NOMO-1 treated with DMSO at 0.1 percent for 48 hours (cell line): ENCODE results near the gene TNS4.

ENCODE experiments used
- DNase-seq: peaks from one replicate; lab custom pipeline; 2025; ENCODE audit not compliant: unreplicated experiment; lab: John Stamatoyannopoulos, UW

The TNS4 gene

DNA sequence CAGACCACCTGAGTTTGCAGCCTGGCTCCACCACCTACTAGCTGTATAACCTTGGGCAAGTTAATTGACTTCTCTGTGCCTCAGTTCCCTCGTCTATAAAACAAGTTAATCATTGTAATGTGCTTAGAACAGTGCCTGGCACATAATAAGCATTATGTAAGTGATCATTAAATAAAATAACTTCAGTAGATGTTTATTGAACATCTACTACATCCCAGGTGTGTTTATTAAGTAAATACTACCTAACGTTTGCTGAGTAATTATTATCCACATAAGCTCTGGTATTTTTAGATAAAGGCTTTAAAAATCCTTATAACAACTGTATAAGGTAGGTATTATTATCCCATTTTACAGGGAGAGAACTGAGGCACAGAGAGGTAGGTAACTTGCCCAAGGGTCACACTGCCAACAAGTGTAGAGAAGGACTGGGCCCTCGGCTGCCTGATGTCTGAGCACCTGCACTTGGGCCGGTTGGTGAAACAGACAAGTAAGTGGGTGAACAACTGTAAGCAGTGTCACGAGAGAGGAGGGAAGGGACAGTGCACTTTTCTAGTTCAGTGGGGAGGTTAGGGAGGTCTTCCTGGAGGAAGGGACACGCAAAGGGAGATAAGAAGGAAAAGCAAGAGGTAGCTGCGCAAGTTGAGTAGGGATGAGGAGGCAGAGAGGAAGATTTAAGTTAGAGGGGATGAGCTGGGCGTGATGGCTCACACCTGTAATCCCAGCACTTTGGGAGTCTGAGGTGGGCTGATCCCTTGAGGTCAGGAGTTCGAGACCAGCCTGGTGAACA lies 4.6 kb downstream of the TNS4 start:
- DNase-seq: no peak

DNA sequence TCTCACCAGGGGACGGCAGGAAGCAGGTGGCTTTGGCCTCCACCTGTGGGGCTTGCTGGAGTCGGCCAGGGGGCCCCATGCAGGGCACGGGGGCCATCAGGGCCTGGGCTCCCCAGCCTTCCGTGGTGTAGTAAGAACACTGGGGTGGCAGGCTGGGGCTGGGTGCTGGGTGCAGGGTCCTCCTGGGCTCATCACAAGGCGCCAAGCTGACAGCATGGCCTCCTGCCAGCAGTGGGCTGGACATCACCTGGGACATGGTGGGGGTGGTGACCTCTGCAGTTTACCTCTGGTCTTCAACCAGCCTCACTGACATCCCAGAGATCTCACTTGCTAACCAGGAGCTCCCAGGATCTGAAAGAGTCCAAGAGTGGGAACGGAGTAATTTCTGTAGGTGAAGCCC lies 5.3 kb downstream of the TNS4 start:
- DNase-seq: no peak

- DNase-seq: no peak
These were observed 6.3 kb downstream of the TNS4 start for GRCh38 chr17:40495140-40495539.

DNA sequence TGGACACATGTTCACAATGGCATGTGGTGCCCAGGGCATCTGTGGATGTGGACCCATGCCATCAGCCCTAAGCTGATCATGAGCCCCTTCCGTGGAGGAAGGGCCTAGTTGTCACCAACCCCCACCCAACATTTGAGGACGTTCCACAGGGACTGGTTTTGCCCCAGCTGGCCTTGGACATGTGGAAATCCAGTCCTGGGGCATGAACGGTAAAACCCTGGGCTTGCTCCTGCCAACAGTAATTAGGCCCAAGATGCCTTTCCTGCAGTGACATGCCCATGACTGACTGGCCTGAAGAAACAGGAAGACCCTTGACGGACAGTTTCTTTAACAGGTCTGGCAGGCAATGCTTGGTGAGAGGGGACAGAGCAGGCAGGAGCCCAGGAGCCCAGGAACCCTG lies 7.7 kb downstream of the TNS4 start:
- DNase-seq: no peak

- no peak for DNase-seq
These were observed 9.9 kb downstream of the TNS4 start for GRCh38 chr17:40491486-40491885.

GRCh38 chr17:40490982-40491381 lies 10.4 kb downstream of the TNS4 start:
- DNase-seq: no peak

- DNase-seq: peak; percentile 30
These were observed 11.1 kb downstream of the TNS4 start for GRCh38 chr17:40490289-40490853.

DNA sequence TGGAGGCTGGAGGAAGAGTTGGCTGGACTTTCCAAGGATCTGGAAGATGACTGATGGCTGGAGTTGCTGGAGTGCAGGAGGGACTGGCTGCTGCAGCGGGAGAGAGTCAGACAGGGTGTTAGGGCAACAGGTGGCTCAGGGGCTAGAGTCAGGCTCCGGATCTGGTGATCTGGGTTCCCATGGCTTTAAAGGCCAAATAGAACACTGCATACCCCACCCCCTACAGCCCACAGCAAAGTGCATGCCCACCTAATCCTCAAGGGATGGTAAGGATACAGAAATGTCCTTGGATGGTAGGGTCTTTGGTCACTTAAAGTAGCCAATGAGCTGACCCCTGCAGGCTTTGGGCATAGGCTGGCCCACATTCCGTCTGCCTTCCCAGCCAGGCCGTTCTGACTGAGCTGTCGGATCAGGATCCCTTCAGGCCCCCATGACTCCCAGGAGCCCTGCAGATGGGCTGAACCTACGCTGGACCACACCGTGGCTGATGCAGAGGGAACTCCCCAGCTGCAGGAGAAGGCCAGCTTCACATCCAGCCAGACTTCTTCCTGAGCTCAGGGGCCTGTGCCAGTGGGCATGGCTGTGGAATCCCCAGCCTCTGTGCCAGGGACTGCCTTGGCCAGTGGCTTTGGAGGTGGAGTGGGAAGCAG lies 13.9 kb downstream of the TNS4 start:
- DNase-seq: no peak

- peak; percentile 54 for DNase-seq
These were observed 14.7 kb downstream of the TNS4 start for GRCh38 chr17:40486522-40487370.

DNA sequence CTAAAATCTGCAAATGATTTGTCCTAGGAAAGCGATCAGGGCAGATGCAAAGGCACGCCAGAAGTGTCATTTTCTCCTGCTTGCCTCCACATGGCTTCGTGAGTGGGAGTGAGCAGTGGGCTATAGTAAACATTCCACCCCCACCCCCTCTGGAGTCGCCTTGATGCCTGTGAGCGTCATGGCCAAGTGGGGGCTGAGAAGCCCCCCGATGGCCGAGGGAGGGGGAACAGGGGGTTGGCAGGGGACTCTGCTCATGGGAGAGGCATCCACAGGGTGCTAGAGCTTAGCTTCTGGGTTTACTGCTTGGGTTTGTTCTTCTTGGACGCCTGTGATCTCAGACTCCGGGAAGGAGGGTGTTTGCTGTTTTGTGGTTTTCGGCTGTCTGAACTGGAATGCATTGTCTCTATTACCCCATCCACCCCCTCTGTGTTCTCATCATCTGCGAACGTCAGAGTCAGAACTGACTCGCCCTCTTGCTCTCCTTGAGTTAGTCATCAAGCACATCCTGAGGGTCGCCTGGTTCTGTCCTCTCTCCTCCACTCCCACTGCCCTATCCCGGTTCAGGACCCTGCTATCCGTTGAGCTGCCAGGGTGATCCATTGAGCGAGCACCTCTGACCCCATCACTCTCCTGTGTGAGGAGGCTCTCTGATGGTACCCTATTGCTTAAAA lies 15.4 kb downstream of the TNS4 start:
- DNase-seq: peak; percentile 68

DNA sequence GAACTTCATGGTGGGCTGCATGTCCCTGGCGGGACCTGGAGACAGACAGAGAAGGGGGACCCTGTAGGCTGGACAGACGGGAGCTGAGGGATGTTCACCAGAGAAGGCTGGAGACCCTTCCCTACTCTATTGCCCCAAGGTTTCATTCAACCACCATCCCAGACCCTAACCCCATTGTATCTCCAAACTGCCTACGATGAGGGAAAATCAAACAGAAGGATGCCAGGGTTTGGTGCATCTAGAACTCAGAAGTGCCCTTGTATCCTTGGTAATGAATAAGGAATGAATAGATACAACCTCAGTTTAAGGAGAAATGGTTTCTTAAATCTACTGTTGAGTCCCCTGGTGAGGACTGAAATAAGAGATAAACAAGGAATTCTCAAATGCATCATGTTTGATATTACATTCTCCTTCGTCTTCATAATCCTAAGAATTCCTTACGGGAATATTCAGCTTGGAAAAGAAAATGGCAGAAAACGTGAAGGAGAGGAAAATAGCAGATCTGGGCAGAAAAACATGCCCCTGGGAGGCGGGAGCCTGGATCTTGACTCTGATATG lies 16.4 kb downstream of the TNS4 start:
- DNase-seq: no peak

GRCh38 chr17:40484285-40484972 lies 17.0 kb downstream of the TNS4 start:
- no peak for DNase-seq

DNA sequence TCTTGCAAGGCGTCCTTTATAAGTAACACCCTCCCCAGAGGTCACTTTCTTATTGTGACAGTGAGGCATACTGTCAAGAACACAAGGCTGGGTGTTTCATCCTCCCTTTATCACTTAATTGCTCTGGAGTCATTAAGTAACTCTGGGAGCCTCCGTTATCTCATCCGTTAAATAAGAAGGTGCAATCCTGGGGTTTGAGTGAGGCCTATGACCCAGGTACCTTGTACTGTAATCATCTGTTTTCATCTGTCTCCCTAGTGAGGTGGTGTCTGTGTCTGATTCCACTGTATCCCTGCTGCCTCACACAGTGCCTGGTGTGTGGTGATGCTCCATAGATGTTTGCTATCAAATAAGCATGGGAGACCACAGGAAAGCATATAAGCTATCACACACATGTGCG lies 17.7 kb downstream of the TNS4 start:
- DNase-seq: no peak

DNA sequence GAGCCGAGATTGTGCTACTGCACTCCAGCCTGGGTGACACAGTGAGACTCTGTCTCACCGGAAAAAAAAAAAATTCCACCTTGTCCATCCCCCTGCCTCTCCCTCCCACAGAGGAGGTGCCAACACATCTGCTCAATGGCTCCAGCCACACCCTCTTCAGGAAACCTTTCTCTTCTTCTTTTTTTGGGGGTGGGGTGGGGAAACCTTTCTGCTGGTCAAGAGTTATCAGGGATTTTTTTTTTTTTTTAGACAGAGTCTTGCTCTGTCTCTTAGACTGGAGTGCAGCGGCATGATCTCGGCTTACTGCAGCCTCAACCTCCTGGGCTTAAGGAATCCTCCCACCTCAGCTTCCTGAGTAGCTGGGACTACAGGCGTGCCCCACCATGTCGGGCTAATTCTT lies 18.7 kb downstream of the TNS4 start:
- no peak for DNase-seq

DNA sequence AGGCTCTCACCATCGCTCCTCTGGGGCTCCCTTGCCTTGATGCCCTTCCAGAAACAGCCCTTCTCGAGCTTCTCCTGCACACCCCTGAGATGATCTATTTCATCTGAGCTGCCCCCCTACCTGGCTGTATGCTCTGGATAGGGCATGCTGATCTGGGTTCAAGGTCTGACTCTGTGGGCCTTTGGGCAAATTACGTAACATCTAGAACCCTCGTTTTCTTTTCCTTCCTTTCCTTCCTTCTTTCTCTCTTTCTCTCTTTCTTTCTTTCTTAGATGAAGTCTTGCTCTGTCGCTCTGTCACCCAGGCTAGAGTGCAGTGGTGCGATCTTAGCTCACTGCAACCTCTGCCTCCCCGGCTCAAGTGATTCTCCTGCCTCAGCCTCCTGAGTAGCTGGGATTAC lies 20.3 kb downstream of the TNS4 start:
- DNase-seq: no peak

GRCh38 chr17:40480501-40481003 lies 20.9 kb downstream of the TNS4 start:
- peak; percentile 42 for DNase-seq

DNA sequence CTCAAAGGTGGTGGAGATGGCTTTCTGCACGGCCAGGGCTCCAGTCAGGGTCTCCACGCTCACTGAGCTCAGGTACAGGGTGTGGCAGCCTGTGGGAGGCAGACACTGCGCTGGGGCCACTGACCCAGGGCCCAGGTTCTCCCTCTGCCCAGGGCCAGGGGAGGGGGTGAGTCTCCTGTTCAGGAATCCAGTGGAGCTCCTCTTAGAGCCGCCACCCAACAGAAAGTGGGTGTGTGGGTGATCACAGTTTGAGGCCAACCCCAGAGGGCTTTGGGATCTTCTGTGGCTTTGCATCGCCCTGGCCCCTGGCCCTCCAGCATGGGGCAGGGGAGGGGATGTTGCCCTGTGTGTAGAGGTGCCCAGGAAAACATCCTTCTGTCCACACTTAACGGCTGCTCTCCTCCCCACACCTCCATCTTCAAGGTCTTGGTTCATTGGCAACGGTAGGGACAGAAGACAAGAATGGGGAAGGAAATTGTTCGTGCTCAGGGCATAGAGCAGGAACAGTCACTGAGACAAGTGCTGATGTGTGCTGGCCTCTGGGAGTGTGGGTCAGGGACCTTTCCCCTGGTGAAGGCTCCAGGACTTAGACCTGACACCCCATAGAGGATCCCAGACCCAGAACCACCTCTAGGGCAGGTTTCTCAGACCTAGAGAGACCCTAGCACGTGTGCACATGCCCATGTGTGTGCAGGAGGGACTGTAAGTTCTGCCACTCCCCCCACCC lies 21.5 kb downstream of the TNS4 start:
- peak; percentile 39 for DNase-seq

- no peak for DNase-seq
These were observed 22.9 kb downstream of the TNS4 start for GRCh38 chr17:40478486-40478885.

GRCh38 chr17:40477796-40478195 lies 23.6 kb downstream of the TNS4 start:
- no peak for DNase-seq
